ENCODE data around the gene SULT6B1. TPM values are rescaled to one million over a fixed set of nuclear protein-coding genes. Genes with fewer than 3 reads are reported as not detected.

SULT6B1 gene
- total and polyA plus RNA-seq, 2 donors (not counting 3 experiments of a cell fraction or from before 2014, with no cell fraction given): not detected

GRCh38 chr2:37215250-37215649 lies 26.8 kb upstream of the SULT6B1 start:
- CTCF ChIA-PET: interaction anchor here (1.5 to 2.1 kb wide), 2 partner anchors 13 to 44 kb away, joined by 4 read pairs; no protein-coding TSS in a partner anchor
- intact Hi-C loops (cut with micrococcal nuclease): no loop called here

More at GRCh38 chr2:37215250-37215649, 26.8 kb upstream of the SULT6B1 start:
- dilution Hi-C loops (cut with MboI; ENCODE audit: extremely low pct_ligation_motif_present, low sequenced_read_pairs): no loop called here
- H3K4me2 ChIP-seq (ENCODE audit: insufficient read depth, low read length): no peak overlapping the region
- H4K20me1 ChIP-seq (replicated peaks; ENCODE audit: control insufficient read depth, extremely low read depth, insufficient read depth, low read length): no peaks in the 10 kb centered on the region
- H3K4me1 ChIP-seq (ENCODE audit: control insufficient read depth, extremely low read depth, insufficient read depth, low read length): no peaks in the 10 kb centered on the region
- peaks cover 3 to 22% of the 10 kb centered on the region in 2 experiments for H3K36me3 ChIP-seq (ENCODE audit: control insufficient read depth in 2 of 2, extremely low read depth in 1 of 2, insufficient read depth in 2 of 2, low read length in 2 of 2)
- H3K9me1 ChIP-seq (replicated peaks; ENCODE audit: control insufficient read depth, extremely low read depth, insufficient read depth, low read length): no peaks in the 10 kb centered on the region
- peak; percentile 4 for DNase-seq (ENCODE audit: low read depth, low spot score)
- no peaks in the 10 kb centered on the region for H3K27me3 ChIP-seq (ENCODE audit: control insufficient read depth in 2 of 2, insufficient read depth in 2 of 2, low read length in 2 of 2)
- no peaks in the 10 kb centered on the region for H3K9me3 ChIP-seq (replicated peaks; ENCODE audit: control insufficient read depth, insufficient read depth, low read length)
- H3K4me3 ChIP-seq (replicated peaks in 1 of 3; ENCODE audit: insufficient read depth in 1 of 3, low read depth in 1 of 3, low read length in 3 of 3): no peak overlapping the region
- H3K27ac ChIP-seq (ENCODE audit: insufficient read depth, low read depth, low read length): no peak overlapping the region
- no peaks in the 10 kb centered on the region for H3K79me2 ChIP-seq (ENCODE audit: control insufficient read depth, insufficient read depth, low read length)
- POLR2A ChIA-PET: no interaction called here
- no peak for FAIRE-seq
- H2AFZ ChIP-seq (ENCODE audit: low read depth, low read length): no peak overlapping the region
- BruUV-seq (replicated peaks): no TSS peak
- TF ChIP-seq JUN (IDR thresholded peaks at IDR 0.05; ENCODE audit: borderline replicate concordance, insufficient read depth, insufficient read length, low read depth) (no peak), FOS (IDR thresholded peaks at IDR 0.05; ENCODE audit: borderline replicate concordance, insufficient read depth, low read length) (no peak), POLR2A (IDR thresholded peaks at IDR 0.05; ENCODE audit: low read depth, low read length) (no peak), CTCF (IDR thresholded peaks at IDR 0.05; ENCODE audit: extremely low read depth in 1 of 2, insufficient read depth in 1 of 2, low read depth in 1 of 2, low read length in 2 of 2) (no peak), GATA2 (IDR thresholded peaks at IDR 0.05; ENCODE audit: insufficient read depth, insufficient read length, low read depth, low read length) (no peak), POLR2AphosphoS5 (IDR thresholded peaks at IDR 0.05; ENCODE audit: insufficient read depth, low read depth, low read length) (no peak), EZH2 (IDR thresholded peaks at IDR 0.05; ENCODE audit: borderline replicate concordance, low read depth, low read length, severe bottlenecking) (no peak), MYC (IDR thresholded peaks at IDR 0.05; ENCODE audit: low read depth, low read length) (no peak)
- TF ChIP-seq, protein P1, sequence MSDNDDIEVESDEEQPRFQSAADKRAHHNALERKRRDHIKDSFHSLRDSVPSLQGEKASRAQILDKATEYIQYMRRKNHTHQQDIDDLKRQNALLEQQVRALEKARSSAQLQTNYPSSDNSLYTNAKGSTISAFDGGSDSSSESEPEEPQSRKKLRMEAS (IDR thresholded peaks at IDR 0.05; ENCODE audit: insufficient read depth, insufficient read length): no peak
- H3K9ac ChIP-seq (replicated peaks; ENCODE audit: extremely low read depth, insufficient read depth, low read length): no peak overlapping the region
